Neural cell (in vitro differentiated cells): Measurements from ENCODE around the gene CPLX1. TPM values are rescaled to one million over a fixed set of nuclear protein-coding genes. Genes with fewer than 3 reads are reported as not detected.

Source experiments
- H2AFZ ChIP-seq: fragments of 200-600, 300-800 bp; sonication (generic), shearing (Covaris generic); 2 replicates; pipeline ENCODE4 v1.6.0; 2014; ENCODE audit warnings: low read depth, mild to moderate bottlenecking, antibody characterized with exemption, low read length, moderate library complexity
- H3F3A ChIP-seq: fragments of 200-600 bp; shearing (Covaris generic); 2 replicates; pipeline ENCODE4 v1.6.1; 2016; ENCODE audit warnings: mild to moderate bottlenecking, moderate library complexity, mixed read lengths, antibody characterized with exemption, low read length; ENCODE audit not compliant: insufficient read depth, poor library complexity, severe bottlenecking
- H3K27ac ChIP-seq: fragments of 200-600, 300-800 bp; sonication (generic), shearing (Covaris generic); 2 replicates; pipeline ENCODE4 v1.5.1; 2014; ENCODE audit warnings: mild to moderate bottlenecking, low read length, moderate library complexity
- H3K27me3 ChIP-seq: fragments of 300-800, 200-600 bp; sonication (generic), shearing (Covaris generic); 2 replicates; pipeline ENCODE4 v1.6.0; 2014; ENCODE audit warnings: mild to moderate bottlenecking, low read depth, low read length, moderate library complexity; ENCODE audit not compliant: insufficient read depth
- H3K36me3 ChIP-seq: fragments of 300-800, 200-600 bp; sonication (generic), shearing (Covaris generic); 2 replicates; pipeline ENCODE4 v1.5.1; 2014; ENCODE audit warnings: mild to moderate bottlenecking, antibody characterized with exemption, low read length, moderate library complexity; ENCODE audit not compliant: insufficient read depth
- H3K4me2 ChIP-seq: fragments of 300-800, 200-600 bp; sonication (generic), shearing (Covaris generic); 2 replicates; pipeline ENCODE4 v1.6.0; 2014; ENCODE audit warnings: mild to moderate bottlenecking, low read length
- H3K4me3 ChIP-seq: fragments of 300-800, 200-600 bp; sonication (generic), shearing (Covaris generic); 2 replicates; pipeline ENCODE4 v1.5.1; 2014; ENCODE audit warnings: mild to moderate bottlenecking, low read length, moderate library complexity
- H3K79me2 ChIP-seq: fragments of 200-600 bp; shearing (Covaris generic); replicated peaks from 2 replicates; pipeline ENCODE4 v1.6.0; 2014; ENCODE audit warnings: mild to moderate bottlenecking, low read length, moderate library complexity; ENCODE audit not compliant: insufficient read depth
- H3K9ac ChIP-seq: fragments of 300-800, 200-600 bp; sonication (generic), shearing (Covaris generic); 2 replicates; pipeline ENCODE4 v1.6.1; 2016; ENCODE audit warnings: mild to moderate bottlenecking, low read length, mixed read lengths
- H3K9me2 ChIP-seq: fragments of 200-600 bp; shearing (Covaris generic); 2 replicates; pipeline ENCODE4 v1.6.1; 2016; ENCODE audit warnings: mild to moderate bottlenecking, low read length, mixed read lengths; ENCODE audit not compliant: insufficient read depth
- H3K9me3 ChIP-seq: fragments of 200-600, 300-800 bp; sonication (generic), shearing (Covaris generic); 2 replicates; pipeline ENCODE4 v1.6.1; 2016; ENCODE audit warnings: mild to moderate bottlenecking, mixed run types, low read length, moderate library complexity, mixed read lengths
- H4K20me1 ChIP-seq: fragments of 200-600 bp; shearing (Covaris generic); 2 replicates; pipeline ENCODE4 v1.6.1; 2016; ENCODE audit warnings: mild to moderate bottlenecking, mixed run types; ENCODE audit not compliant: insufficient read depth
- CTCF ChIP-seq: fragments of 450-650 bp; IDR thresholded peaks from 2 replicates; pipeline ENCODE4 v1.5.1; 2014; ENCODE audit warnings: antibody characterized with exemption, mild to moderate bottlenecking, moderate library complexity; ENCODE audit not compliant: poor library complexity, severe bottlenecking
- EP300 ChIP-seq: fragments of 450-650 bp; conservative IDR thresholded peaks from 2 replicates; pipeline ENCODE4 v1.6.1; 2014; ENCODE audit warnings: antibody characterized with exemption, mild to moderate bottlenecking, moderate library complexity; ENCODE audit not compliant: poor library complexity, severe bottlenecking
- EZH2 ChIP-seq: fragments of 200-600, 300-800 bp; shearing (Covaris generic), sonication (generic); IDR thresholded peaks from 2 replicates; pipeline ENCODE4 v1.6.1; 2014; ENCODE audit warnings: antibody characterized with exemption, low read length, borderline replicate concordance, mild to moderate bottlenecking; ENCODE audit not compliant: insufficient read depth, poor library complexity, severe bottlenecking
- MXI1 ChIP-seq: fragments of 450-650 bp; conservative IDR thresholded peaks from 2 replicates; pipeline ENCODE4 v1.6.1; 2014; ENCODE audit warnings: antibody characterized with exemption, mild to moderate bottlenecking; ENCODE audit not compliant: poor library complexity, severe bottlenecking
- POLR2AphosphoS5 ChIP-seq: IDR thresholded peaks from 2 replicates; pipeline ENCODE4 v1.6.1; 2012
- RAD21 ChIP-seq: fragments of 450-650 bp; conservative IDR thresholded peaks from 2 replicates; pipeline ENCODE4 v1.6.1; 2014; ENCODE audit warnings: antibody characterized with exemption, mild to moderate bottlenecking, moderate library complexity
- REST ChIP-seq: IDR thresholded peaks from 2 replicates; pipeline ENCODE4 v1.6.1; 2012; ENCODE audit warnings: borderline replicate concordance
- SMC3 ChIP-seq: fragments of 450-650 bp; conservative IDR thresholded peaks from 2 replicates; pipeline ENCODE4 v1.6.1; 2014; ENCODE audit warnings: antibody characterized with exemption, mild to moderate bottlenecking, moderate library complexity; ENCODE audit not compliant: poor library complexity
- TAF1 ChIP-seq: IDR thresholded peaks from 2 replicates; pipeline ENCODE4 v1.6.1; 2012; ENCODE audit warnings: low read depth
- polyA plus RNA-seq: library from polyadenylated mRNA; depleted of rRNA; stranded (reverse); fragments of >200 nt; gene quantifications from 2 replicates; pipeline ENCODE4 v1.2.3, GENCODE V29; 2014

The CPLX1 gene
- polyA plus RNA-seq, 1 donor from 2014 or later: 7.6 TPM

GRCh38 chr4:747546-748170 is 78.3 kb downstream of the CPLX1 start:
- no peaks in the 10 kb centered on the region for H3K9me3 ChIP-seq

GRCh38 chr4:744212-744841 is 81.6 kb downstream of the CPLX1 start:
- no peaks in the 10 kb centered on the region for H4K20me1 ChIP-seq
- H3K27ac ChIP-seq: no peak overlapping the region
- no peaks in the 10 kb centered on the region for H3K9me2 ChIP-seq
- H3K36me3 ChIP-seq: no peaks in the 10 kb centered on the region
- TF ChIP-seq SMC3 (no peak), EP300 (no peak)
- H3K27me3 ChIP-seq: no peaks in the 10 kb centered on the region
- H3K4me2 ChIP-seq: no peak overlapping the region
- H3K4me3 ChIP-seq: no peak overlapping the region
- H3F3A ChIP-seq: no peaks in the 10 kb centered on the region
- no peaks in the 10 kb centered on the region for H3K79me2 ChIP-seq
- no peaks in the 10 kb centered on the region for H3K9me3 ChIP-seq
- H3K9ac ChIP-seq: no peak overlapping the region
- no peak overlapping the region for H2AFZ ChIP-seq

More at GRCh38 chr4:747546-748170, 78.3 kb downstream of the CPLX1 start:
- peaks cover 4% of the 10 kb centered on the region for H4K20me1 ChIP-seq
- no peak overlapping the region for H3K27ac ChIP-seq
- H2AFZ ChIP-seq: no peak overlapping the region
- no peak overlapping the region for H3K9ac ChIP-seq
- H3K27me3 ChIP-seq: no peaks in the 10 kb centered on the region
- no peak overlapping the region for H3K4me2 ChIP-seq
- H3K36me3 ChIP-seq: peaks cover 5% of the 10 kb centered on the region
- no peaks in the 10 kb centered on the region for H3F3A ChIP-seq
- peaks cover 5% of the 10 kb centered on the region for H3K79me2 ChIP-seq
- H3K4me3 ChIP-seq: no peak overlapping the region
- no peak for TF ChIP-seq SMC3
- TF ChIP-seq TAF1: no peak
- no peak for TF ChIP-seq MXI1
- TF ChIP-seq EP300: no peak
- no peak for TF ChIP-seq RAD21
- TF ChIP-seq POLR2AphosphoS5: no peak
- no peak for TF ChIP-seq EZH2
- H3K9me2 ChIP-seq: no peaks in the 10 kb centered on the region

- no peaks in the 10 kb centered on the region for H3F3A ChIP-seq
- no peak overlapping the region for H3K9ac ChIP-seq
- H3K9me3 ChIP-seq: no peaks in the 10 kb centered on the region
- no peaks in the 10 kb centered on the region for H3K79me2 ChIP-seq
- H3K9me2 ChIP-seq: no peaks in the 10 kb centered on the region
- H3K4me2 ChIP-seq: no peak overlapping the region
- H3K27ac ChIP-seq: no peak overlapping the region
- H3K4me3 ChIP-seq: no peak overlapping the region
- no peak overlapping the region for H2AFZ ChIP-seq
- TF ChIP-seq MXI1 (no peak), TAF1 (no peak), REST (no peak), SMC3 (no peak), CTCF (no peak), EP300 (no peak), POLR2AphosphoS5 (no peak), RAD21 (no peak), EZH2 (no peak)
- no peaks in the 10 kb centered on the region for H3K36me3 ChIP-seq
- H4K20me1 ChIP-seq: no peaks in the 10 kb centered on the region
- H3K27me3 ChIP-seq: no peaks in the 10 kb centered on the region
Measured at GRCh38 chr4:743463-744211, 82.3 kb downstream of the CPLX1 start.
